HG03045 (cell line): ENCODE data around the gene B4GAT1.

ENCODE experiments used
- ATAC-seq: cut with Tn5 transposase; IDR thresholded peaks from one replicate; pipeline ENCODE4 v1.9.1; 2021; ENCODE audit warnings: mild to moderate bottlenecking, moderate library complexity; ENCODE audit not compliant: unreplicated experiment

B4GAT1 gene

DNA sequence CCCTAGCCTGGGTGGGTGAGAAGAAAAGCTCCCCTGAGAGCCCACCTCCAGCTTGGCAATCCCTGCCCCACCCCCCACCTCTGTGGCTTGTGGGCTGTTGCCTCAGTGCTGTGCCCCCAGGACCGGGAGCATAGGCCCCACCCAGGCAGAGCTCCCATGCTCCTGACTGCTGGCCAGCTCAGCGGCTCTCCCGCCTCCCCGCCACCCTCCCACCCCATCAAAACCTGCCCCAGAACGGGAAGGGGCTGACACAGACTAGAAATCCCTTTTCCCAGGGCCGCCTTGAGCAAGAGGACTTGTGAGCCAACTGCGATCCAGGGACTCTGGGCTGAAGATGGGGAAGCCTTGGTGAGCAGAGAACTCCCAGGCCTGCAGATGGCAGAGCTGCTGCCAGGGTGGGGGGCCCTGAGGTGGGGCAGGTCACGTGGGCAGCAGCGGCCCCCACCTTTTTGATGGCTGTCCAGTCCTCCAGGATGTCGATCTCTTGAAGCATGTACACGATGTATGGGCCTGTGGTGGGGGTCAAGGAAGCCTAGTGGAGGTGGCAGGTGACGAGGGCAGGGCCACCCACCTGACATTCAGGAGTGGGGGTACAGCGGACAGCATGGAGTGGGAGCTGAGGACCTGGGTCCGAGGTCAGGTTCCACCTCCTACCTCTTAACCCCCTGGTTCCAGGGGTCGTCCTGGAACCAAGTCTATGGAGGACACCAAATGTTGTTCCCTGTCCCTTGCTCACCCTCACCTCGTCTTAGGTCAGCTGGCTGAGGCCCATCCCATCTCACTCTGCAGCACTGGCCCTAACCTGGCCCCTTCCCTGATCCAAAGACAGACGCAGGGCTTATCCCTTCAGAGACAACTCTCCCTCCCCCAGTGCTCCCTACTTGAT, 8.9 kb downstream of the B4GAT1 start:
- no peak for ATAC-seq

DNA sequence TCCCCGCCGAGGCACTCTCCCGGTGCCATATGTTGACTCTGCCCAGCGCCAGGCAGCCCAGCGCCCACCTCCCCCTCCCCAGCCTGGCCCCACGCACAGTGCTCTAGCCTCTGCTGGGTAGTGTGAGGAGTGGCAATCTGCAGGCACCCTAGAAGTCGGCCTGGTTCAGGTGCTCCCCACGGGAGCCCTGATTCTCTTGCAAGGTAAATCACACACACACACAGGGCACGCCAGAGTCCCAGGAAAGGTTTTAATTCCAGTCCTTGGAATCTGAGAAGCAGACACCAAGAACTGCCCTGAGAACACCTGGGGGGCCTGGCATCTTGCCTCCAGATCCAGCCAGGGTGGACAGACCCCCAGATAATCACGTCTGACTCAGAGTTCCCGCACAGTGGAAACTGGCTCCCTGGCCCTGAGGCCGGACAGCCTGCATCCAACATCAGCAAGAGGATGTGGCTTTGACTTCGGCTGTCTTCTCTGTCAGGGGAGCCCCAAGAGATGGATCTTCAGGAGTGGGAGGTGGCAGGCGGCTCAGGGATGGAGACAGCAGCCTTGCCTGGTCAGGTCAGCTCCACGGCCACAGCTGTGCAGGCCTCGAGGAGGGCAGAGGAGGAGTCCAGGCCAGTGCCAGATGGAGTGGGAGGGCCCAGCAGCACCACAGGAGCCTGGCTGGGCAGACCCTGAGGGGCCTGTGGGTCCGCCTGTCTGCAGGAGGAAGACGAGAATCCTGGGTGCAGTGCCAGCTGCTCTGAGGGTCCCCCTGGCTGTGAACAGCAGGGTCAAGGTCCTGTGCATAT, 10.1 kb downstream of the B4GAT1 start:
- ATAC-seq: no peak

DNA sequence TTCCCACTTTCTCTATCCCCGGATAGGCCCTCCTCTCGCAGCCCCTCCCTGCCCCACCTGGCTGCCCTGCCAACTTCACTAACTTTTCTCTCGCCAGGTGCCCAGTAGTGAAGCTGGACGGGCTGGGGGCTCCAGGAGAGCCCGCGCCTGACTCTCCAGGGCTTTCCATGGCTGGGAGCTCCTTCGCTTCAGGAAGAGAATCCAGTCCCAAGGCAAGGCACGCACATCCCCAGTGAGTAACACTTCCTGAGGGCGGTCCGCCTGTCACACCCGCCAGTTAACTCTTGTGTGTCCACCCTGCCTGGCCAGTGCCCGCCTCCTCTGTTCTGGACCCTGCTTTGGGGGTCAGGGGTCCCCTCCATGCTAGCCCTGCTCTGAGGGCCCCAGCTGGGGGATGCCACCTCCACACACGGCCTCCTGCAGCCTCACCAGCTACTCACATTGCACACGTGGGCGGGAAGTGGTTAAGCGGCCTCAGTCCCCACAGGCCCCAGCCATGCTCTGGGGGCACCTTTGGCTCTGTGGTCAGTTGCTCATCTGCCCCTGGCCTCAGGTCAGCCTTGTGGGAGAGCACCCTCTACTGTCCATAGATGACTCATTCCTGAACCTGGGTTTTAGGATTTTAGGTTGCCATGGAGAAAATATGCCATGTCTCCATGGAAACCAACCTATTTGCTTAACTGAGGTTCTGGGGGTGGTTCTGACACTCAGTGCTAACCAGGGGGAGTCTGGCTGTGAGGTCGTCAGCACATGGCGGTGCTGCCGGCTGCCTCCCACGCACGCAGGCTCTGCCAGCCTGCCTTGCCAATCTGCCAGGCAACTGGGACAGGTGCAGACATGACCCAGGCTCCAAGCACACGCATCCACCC, 11.0 kb downstream of the B4GAT1 start, which contains the start of gene RIN1:
Gene RIN1, minus strand, starts transcription at position 201 of the 869 bp plus-strand sequence. Its CDS starts 32 bp downstream, at position 169.
- ATAC-seq: peak; percentile 45

DNA sequence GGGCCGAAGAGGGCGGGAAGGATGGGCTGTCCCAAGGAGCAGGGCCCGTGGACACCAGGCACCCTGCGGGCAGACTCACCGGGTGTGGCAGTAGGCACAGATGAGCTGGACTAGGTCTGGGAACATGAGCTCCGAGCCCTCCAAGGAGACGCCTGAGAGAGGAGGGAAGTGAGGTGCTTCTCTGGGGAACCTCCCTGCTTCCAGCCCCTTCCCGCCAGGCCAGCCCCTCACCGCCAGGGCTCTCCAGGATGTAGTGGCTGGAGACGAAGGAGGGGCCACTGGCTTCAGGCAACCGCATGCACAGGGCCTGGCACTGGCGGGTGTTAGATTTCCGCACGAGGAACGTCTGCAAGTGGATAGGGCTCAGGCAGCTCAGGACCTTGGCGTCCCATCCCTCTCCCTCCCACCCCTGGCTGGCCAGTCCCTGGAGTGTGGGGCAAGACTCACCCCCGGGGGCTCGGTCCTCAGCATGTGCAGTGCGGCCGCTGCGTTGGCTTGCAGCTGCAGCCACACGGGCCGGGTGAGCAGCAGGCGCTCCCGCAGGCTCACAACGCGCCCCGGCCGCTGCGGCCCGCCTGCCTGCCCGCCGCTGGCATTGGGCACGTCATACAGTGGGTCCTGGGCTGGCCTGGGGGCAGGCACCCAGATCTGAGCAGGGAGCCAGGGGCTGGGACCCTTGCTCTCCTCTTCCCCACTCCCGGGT, 11.7 kb downstream of the B4GAT1 start:
- ATAC-seq: no peak

DNA sequence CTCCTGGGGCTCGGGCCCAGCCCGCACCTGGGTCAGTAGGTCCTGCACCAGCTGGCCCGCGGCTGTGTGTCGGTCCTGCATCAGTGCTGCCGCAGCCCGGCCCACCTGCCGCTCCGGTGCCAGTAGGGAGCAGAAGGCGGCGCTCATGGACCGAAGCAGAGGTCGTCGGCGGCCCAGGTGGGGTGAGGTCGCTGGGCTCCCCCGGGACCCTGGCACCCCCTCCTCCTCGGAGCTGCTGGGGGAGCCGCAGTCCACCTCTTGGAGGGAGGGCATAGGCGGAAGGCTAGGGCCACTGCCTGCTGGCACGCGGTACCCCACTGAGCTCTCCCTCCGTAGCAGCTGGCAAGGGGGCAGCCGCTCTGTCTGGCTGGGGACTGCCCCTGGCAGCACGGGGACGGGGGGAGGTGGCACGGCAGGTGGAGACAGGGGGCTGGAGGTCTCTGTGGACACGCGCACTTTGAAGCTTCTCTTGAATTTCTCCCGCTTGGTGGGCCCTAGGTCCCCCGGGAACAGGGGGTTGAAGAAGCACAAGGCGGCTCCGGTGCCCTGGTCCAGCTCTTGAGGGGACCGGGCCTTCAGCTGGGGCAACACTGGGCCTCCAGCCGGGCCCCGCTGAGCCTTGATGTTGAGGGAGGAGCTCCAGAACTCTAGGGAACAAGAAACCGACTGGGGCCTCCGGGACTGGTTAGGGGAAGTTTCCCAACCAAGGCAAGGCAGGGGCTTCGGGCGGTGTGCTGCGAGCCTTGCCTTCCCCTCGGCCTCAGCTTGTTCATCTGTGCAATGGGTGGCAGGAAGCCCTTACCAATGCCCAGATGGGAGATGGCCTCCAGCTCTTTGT, 12.6 kb downstream of the B4GAT1 start:
- ATAC-seq: no peak

DNA sequence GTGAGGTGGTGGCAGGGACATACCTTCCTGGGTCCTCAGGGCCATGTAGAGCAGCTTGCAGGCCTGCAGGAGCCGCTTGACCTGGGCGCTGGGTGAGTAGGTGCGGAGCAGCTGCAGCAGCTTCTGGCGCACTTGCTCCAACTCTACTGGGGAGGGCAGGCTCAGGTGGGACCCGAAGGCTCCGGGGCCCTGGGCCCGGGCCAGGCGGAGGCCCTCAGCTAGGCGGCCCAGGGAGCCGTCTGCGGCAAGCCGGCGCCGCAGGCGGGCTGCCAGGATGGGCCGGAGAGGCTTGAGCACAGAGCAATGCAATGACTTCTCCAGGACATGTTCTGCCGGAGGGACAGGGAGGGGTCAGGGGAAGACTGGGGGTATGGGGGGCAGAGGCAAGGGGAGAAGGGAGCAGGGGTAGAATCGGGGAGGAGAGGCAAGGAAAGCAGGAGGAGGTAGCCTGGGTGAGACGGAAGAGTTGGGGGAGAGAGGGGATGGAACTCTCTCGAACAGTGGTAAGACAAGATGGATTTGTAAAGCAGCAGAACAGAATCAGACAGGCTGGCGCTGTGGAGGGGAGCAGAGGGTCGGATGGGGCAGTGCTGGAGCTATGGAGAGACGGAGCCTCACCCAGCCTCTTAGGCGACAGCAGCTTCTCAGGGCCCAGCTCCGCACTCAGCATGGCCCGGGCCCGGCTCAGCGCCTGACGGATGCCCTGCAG, 13.4 kb downstream of the B4GAT1 start:
- ATAC-seq: no peak

DNA sequence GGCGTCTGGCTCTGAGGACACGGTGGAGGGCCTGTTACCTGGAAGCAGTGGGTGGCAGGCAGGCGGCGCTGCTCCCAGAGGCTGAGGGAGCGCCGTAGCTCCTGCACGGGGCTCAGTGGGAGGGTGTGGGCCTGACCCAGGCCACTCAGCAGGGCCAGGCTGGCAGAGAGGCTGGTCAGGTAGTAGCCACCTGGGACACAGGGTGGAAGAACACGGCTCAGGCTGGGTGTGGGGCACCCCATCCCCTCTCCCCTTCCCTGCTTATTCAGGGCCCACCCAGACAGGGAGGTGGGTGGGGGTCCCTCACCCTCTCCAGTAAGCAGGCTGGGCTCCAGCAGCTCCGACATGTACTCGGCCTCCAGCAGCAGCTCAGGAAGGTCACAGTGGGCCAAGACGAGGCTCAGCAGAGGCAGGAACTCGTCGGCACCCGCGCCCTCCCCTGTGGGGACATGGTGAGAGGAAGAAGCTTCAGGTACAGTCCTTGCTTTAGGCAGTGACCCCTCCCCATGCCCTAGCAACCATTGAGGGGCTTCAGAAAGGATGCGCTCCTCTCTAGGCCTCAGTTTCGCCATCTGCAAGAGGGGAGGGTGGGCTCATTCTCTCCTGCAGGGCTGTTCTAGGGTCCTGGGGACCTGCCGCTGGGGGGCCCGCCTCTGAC, 14.1 kb downstream of the B4GAT1 start:
- no peak for ATAC-seq

DNA sequence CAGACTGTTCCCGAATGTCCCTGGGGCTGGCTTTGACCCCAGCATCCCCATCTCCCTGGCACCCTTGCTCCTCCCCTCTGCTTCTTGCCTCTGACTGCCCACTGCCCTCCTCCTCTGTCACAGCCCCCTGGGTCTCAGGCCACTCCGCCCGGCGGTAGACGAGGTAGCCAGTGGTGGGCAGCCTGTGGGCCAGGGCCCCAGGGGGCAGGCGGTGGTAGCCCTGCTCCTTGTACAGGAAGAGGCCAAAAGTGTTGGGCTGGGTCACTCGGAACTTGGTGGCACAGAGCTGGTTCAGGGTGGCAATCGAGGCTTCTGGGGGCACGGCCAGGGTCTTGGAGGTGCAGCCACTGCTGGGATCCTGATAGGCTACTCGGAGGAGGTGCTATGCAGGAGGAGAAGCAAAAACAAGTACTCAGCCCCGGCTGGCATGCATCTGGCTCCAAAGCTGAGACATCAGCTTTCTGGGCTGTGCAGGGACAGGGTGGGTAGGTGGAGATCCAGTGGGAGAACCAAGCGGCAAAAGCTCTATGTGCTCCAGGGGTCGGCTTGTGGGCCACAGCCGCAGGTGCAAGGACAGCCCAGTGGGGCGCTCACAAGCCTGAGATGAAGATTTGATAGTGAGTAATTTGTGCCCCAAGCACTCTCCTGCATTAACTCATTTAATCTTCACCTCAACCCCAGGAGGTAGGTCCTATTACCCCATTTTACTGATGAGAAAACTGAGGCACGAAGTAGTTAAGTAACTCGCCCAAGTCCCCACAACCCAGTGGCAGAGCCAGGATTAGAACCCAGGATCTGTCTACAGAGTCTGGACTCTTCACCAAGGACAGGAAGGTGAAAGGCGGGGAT, 14.8 kb downstream of the B4GAT1 start:
- no peak for ATAC-seq

DNA sequence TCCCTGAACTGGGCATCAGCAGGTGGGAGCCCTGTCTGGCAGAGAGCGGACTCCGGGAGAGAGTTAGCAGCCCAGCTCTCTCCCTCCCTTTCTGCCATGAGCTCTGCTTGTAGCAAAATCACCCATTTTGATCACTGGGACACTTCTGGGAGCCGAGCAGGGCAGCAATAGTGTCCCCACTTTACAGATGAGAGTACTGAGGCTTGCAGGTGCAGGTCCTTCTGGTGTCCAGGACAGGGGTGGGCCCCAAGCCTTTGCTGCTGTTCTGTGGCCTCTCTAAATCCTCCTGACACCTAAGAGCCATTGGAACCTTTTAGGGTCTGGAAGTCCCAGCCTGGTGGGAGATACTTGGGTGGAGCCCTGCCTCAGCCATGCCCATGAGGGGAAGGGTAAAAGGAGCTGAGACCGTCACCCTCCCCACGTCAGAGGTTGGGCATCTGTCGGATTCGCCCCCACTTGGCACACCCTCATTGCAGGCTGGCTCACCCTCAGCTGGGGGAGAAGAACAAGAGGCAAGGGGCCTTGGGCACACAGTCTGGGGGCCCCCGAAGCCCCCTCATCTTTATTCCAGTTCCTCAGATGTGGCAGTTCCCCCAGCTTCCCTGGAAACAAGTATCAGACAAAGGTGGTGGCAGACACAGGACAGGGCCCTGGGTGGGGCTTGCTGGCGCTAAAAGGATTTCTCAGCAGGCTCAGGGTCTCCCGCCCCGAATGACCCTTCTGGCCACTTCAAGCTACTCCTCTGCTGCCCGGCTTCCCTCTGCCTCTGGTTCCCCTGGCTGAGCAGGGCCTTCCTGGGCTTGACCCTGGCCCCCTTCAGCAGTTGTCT, 15.7 kb downstream of the B4GAT1 start:
- ATAC-seq: no peak

DNA sequence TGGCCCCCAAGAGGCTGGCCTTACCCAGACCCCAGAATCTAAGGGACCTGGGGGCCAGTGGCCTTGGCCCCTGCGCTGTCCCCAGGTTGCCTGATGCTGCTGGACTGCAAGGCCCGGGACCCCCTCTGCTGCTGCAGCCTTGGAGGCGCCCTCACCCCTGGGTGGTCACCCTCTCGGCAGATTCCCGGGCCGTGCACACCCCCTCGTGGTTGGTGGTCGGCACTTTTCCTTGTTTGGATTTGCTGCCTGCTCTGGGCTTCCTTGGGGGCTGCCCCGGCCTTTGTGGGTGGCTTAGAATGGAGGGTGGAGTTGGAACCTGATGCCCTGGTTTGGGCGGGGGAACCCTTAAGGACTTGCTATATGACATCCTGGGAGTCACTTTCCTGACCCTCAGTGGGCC, 16.5 kb downstream of the B4GAT1 start:
- no peak for ATAC-seq

DNA sequence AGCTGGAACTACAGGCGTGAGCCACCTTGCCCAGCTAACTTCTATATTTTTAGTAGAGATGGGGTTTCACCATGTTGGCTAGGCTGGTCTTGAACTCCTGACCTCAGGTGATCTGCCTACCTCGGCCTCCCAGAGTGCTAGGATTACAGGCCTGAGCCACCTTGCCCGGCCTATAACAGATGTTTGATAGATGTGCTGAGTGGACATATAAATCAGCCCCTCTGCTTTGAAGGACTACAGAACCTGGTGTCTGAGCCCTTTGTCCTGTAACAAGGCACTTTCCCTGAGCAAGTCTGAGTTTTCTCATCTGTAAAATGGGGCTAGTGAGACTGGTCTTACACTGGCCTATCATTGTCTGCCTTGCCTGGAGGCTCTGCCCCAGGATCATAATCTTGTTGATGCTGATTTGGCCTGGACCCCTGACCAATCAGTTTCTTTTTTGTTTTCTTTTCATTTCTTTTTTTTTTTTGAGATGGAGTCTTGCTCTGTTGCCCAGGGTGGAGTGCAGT, 18.2 kb downstream of the B4GAT1 start:
- ATAC-seq: no peak

DNA sequence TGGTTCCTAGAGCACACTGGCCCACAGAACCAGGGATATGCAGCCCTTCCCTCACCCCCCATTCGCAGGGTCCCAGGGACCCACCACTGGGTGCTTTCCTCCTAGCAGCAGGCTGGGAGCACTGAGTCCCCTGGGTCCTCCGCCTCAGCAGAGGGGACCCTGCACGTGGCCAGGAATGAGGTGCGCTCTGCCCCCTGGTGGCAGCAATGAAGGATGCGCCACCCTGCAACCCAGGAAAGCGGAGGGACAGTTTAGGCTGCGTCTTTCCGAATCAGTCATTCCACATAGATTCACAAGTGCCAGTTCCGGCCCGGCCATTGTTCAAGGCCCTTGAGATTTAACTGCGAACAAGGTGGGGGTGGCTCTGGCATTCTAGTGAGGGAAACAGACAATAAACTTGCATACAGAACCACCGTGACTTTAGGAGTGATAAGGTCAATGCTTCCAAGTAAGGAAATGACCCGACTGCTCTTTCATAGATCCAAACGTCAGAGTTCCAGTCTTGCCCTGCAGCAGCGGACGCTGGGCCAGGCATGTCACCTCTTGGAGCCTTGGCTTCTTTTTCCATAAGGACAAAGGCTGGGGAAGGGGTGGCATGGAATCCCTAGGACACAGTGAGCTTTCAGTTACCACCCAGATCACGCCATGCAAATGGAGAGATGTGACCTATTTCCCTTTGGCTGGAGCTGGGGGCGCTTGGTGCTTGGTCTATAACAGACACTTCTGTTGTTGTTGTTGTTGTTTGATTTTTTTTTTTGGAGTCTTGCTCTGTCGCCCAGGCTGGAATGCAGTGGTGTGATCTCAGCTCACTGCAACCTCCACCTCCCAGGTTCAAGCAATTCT, 18.9 kb downstream of the B4GAT1 start:
- ATAC-seq: peak; percentile 55

DNA sequence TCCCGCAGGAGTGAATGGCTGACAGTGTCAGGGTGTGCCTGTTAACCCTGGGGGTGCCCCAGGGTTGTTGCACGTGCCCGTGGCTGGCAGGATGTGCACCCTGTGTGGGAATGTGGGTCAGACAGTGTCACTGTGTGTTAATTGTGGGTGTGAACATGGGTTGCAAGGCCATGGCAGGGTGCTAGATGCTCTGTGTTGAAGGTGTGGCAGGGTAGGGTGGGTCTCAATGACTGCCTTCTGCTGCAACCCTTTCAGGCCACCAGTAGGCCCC, 19.5 kb downstream of the B4GAT1 start:
- ATAC-seq: no peak

DNA sequence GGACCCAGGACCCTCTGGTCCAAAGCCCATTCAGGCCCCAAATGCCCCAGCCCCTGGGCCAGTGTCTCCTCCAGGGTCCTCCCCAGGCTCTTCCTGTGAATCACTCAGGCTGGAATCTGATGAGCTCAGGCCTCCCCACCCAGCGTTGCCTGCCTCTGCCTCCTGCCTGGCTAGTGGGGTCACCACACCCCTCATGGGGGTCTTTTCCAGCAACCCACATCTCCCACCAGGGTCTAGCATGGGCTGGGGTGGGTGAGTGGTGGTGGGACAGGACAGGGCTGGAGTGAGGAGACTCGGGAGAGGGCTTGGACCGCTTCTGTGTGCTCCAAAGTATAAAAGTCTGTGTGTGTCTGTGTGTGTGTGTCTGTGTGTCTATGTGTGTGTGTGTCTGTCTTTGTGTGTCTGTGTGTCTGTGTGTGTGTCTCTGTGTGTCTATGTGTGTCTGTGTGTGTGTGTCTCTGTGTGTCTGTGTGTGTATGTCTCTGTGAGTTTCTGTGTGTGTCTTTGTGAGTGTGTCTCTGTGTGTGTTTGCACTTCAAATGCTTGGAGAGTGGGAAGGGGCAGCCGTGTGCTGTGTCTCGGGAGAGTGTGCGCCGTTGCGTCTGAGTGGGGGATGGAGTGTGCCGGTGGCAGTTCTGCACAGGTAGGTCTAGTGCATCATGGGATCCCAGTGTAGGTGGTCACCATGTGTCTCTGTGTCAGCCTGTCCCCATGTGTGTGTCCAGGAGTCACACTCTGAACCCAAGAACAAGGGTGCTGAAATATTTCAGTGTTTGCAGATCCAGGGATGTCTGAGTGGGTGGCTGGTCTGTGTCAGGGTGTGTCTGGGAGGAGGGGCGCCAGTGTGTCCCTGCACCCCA, 20.0 kb downstream of the B4GAT1 start:
- no peak for ATAC-seq
